ENCODE results near the gene PKNOX2. TPM values are rescaled to one million over a fixed set of nuclear protein-coding genes. Genes with fewer than 3 reads are reported as not detected.

The PKNOX2 gene
- total RNA-seq, 1 experiment from 2014 or later, result 3.7 TPM

DNA sequence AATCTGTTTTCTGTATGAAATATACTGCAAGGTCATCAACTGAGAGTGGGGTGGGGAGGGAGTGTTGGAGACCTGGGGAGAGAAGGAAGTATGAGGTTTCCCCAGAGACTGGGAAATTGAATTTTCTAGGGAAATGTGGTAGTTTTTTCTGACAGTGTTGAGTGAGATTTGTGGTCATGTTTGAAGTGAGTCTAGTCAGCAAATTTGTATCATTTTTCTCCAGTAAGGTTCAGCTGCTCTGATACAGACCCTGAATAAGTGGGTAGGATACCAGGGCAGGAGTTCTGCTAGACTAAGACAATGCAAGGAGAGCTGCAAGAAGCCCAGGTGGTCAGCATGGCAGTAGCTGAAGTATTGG lies 112.0 kb downstream of the PKNOX2 start:
- H3K27ac Mint-ChIP-seq, result no peak overlapping the region
- ChIA-PET CTCF (interaction anchor here (1.2 to 3.0 kb wide), 2 partner anchors 19 to 69 kb away, joined by 3 to 12 read pairs; no protein-coding TSS in a partner anchor), POLR2A (no interaction called here)
- H3K4me3 Mint-ChIP-seq, result no peak overlapping the region
- ATAC-seq (no peak), DNase-seq (ENCODE audit: low spot score) (no peak)
- no peaks in the 10 kb centered on the region for H3K36me3 Mint-ChIP-seq
- no peaks in the 10 kb centered on the region for H3K27me3 Mint-ChIP-seq (ENCODE audit: low read depth)
- TF ChIP-seq IRF2 (CRISPR knock-in tag; IDR thresholded peaks at IDR 0.05; ENCODE audit: borderline replicate concordance, low read depth), result no peak
- TF ChIP-seq, protein P1, sequence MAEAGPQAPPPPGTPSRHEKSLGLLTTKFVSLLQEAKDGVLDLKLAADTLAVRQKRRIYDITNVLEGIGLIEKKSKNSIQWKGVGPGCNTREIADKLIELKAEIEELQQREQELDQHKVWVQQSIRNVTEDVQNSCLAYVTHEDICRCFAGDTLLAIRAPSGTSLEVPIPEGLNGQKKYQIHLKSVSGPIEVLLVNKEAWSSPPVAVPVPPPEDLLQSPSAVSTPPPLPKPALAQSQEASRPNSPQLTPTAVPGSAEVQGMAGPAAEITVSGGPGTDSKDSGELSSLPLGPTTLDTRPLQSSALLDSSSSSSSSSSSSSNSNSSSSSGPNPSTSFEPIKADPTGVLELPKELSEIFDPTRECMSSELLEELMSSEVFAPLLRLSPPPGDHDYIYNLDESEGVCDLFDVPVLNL (CRISPR knock-in tag; IDR thresholded peaks at IDR 0.05; ENCODE audit: borderline replicate concordance, low read depth), result no peak
- TF ChIP-seq, protein P2, sequence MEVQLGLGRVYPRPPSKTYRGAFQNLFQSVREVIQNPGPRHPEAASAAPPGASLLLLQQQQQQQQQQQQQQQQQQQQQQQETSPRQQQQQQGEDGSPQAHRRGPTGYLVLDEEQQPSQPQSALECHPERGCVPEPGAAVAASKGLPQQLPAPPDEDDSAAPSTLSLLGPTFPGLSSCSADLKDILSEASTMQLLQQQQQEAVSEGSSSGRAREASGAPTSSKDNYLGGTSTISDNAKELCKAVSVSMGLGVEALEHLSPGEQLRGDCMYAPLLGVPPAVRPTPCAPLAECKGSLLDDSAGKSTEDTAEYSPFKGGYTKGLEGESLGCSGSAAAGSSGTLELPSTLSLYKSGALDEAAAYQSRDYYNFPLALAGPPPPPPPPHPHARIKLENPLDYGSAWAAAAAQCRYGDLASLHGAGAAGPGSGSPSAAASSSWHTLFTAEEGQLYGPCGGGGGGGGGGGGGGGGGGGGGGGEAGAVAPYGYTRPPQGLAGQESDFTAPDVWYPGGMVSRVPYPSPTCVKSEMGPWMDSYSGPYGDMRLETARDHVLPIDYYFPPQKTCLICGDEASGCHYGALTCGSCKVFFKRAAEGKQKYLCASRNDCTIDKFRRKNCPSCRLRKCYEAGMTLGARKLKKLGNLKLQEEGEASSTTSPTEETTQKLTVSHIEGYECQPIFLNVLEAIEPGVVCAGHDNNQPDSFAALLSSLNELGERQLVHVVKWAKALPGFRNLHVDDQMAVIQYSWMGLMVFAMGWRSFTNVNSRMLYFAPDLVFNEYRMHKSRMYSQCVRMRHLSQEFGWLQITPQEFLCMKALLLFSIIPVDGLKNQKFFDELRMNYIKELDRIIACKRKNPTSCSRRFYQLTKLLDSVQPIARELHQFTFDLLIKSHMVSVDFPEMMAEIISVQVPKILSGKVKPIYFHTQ (CRISPR knock-in tag; IDR thresholded peaks at IDR 0.05), result no peak
- no peak for TF ChIP-seq ZSCAN18 (CRISPR knock-in tag; IDR thresholded peaks at IDR 0.05)
- TF ChIP-seq CREM (CRISPR knock-in tag; IDR thresholded peaks at IDR 0.05), result no peak
- TF ChIP-seq, protein P3, sequence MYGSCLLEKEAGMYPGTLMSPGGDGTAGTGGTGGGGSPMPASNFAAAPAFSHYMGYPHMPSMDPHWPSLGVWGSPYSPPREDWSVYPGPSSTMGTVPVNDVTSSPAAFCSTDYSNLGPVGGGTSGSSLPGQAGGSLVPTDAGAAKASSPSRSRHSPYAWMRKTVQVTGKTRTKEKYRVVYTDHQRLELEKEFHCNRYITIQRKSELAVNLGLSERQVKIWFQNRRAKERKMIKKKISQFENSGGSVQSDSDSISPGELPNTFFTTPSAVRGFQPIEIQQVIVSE (CRISPR knock-in tag; IDR thresholded peaks at IDR 0.05; ENCODE audit: borderline replicate concordance), result no peak
- no peak for TF ChIP-seq CBFB (CRISPR knock-in tag; IDR thresholded peaks at IDR 0.05; ENCODE audit: low read depth)
- TF ChIP-seq ZBTB21 (CRISPR knock-in tag; IDR thresholded peaks at IDR 0.05; ENCODE audit: borderline replicate concordance), result no peak
- H3K4me1 Mint-ChIP-seq, result peaks cover 8% of the 10 kb centered on the region; the same call in 1 of the 2 replicates
- H3K9me3 Mint-ChIP-seq, result no peaks in the 10 kb centered on the region

GRCh38 chr11:125279676-125280418 lies 115.3 kb downstream of the PKNOX2 start:
- no peak for ATAC-seq
- Mint-ChIP-seq H3K27me3 (ENCODE audit: low read depth) (no peaks in the 10 kb centered on the region), H3K4me1 (0 out of 2 replicates have a peak, but pooled peaks cover 4% of the 10 kb centered on the region), H3K27ac (no peak overlapping the region), H3K36me3 (no peaks in the 10 kb centered on the region), H3K9me3 (no peaks in the 10 kb centered on the region), H3K4me3 (no peak overlapping the region)
- ChIA-PET POLR2A (no interaction called here), CTCF (interaction anchor here (0.6 to 2.4 kb wide), 5 partner anchors 22 to 414 kb away, joined by 3 to 5 read pairs (median 3); no protein-coding TSS in a partner anchor)
- no peak for DNase-seq (ENCODE audit: low spot score)
- TF ChIP-seq PRDM15 (CRISPR knock-in tag; IDR thresholded peaks at IDR 0.05) (no peak), FOXK1 (CRISPR knock-in tag; IDR thresholded peaks at IDR 0.05) (no peak)

Measured in WTC11 (cell line).